Motor neuron (in vitro differentiated cells): ENCODE data around the gene TAF11. TPM values are rescaled to one million over a fixed set of nuclear protein-coding genes. Genes with fewer than 3 reads are reported as not detected.
"Not testable (repeated sequence)": the region's sequence is repeated elsewhere in the genome, so short reads cannot be mapped to it uniquely, and the experiment has no call there.

Experiments used
- ATAC-seq, 8 experiments: fragments of 200-7000 bp; cut with Tn5 transposase; replicated peaks in 6 of 8; 2 replicates each; pipeline ENCODE4 v1.8.0; 2021; ENCODE audit warnings: mild to moderate bottlenecking in 8 of 8, moderate library complexity in 8 of 8
- H3K27ac ChIP-seq, 2 donors: fragments of 250-450 bp; sonication (Bioruptor Pico); 2 replicates each; pipeline ENCODE4 v1.9.0; 2021; ENCODE audit warnings: antibody characterized with exemption in 2 of 2, mild to moderate bottlenecking in 2 of 2, moderate library complexity in 1 of 2
- H3K4me1 ChIP-seq, 2 donors: fragments of 250-450 bp; sonication (Bioruptor Pico); replicated peaks in 1 of 2; 2 replicates each; pipeline ENCODE4 v1.6.1; 2021; ENCODE audit warnings: antibody characterized with exemption in 2 of 2, mild to moderate bottlenecking in 2 of 2, moderate library complexity in 1 of 2
- H3K4me3 ChIP-seq, 5 donors: fragments of 250-450 bp; sonication (Bioruptor Pico); 2 replicates each; pipeline ENCODE4 v1.9.0; 2021; ENCODE audit warnings: antibody characterized with exemption in 5 of 5, mild to moderate bottlenecking in 5 of 5, moderate library complexity in 4 of 5
- WGBS, 10 experiments: fragments of 450-650 bp; shearing (Covaris generic); methylation state at CpG; one replicate each; pipeline ENCODE4 v1.0.0; 2022; 5-methylcytosine and 5-hydroxymethylcytosine counted together
- in situ Hi-C, 9 experiments: fragments of 400-800 bp; cut with MboI; loops; one replicate each; pipeline ENCODE4 v1.15.0; 2021; ENCODE audit warnings: low sequenced_read_pairs in 9 of 9, low pct_unique_long_range_greater_than_20kb in 2 of 9; ENCODE audit not compliant: unreplicated experiment in 9 of 9
- total RNA-seq, 8 experiments: library from RNA; unstranded; fragments of 300-600 nt; gene quantifications; 2 replicates each; pipeline versions ENCODE4 v1.2.3 to v1.2.4, GENCODE V29; 2022

TAF11 gene
- 10 to 100 TPM; 29.7 to 59.5 (median 39.1) TPM for total RNA-seq

DNA sequence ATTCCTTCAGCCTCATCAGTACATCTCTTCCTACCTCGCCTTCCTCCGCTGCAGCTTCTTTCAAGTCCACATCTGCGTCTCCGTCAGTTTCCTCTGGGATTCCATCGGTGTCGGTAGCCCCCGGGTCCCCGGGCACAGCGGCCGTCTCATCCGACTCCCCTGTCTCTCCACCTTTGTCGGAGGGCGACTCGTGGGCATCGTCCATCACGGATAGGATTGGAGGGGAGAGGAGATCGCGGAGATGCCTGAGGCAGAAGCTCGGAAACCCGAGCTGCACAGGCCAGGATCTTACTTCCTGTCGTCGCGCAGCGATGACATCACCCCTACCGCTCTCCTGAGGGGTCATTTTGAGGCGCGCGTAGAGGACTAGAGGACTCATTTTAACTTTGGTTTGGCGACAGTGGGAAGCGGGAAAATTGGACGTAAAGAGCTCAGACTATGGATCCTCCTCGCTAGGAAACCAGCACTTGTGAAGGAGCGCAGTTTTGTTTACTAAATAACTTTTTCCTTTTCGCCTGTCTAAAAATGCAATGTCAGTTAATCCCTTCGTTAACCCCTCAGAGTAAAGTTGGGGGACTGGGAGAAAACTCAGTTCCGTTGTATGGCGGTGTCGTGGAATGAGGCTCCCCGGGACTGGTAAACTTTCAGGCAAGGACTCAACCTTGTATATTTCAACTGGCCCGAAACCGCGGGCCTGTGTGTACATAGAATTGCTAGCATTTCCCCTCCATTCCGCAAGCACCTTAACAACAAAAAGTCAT is at the start of gene TAF11:
Gene TAF11 (minus strand): TSS at position 290 of the 761 bp plus-strand sequence. CDS start 85 bp downstream, at position 205.
- peak; percentile 85 to 90 (median 87) for ATAC-seq
- WGBS, 10 experiments, result 0% methylated on average over 4 to 29 of the region's 43 CpGs; no CpG with 5 or more reads in 1 of the 10 experiments
- in situ Hi-C loops, result loop anchor here in 1 of 9 experiments (25.0 kb wide), 1 partner anchor 249 kb away; the partner anchor contains the start of gene TCP11
- H3K4me3 ChIP-seq, result peak within 1 kb of the TSS; percentile 92 to 99 (median 97)
- peak within 1 kb of the TSS; percentile 87 to 89 for H3K27ac ChIP-seq
- peaks cover 6 to 15% of the 10 kb centered on the region in 2 donors for H3K4me1 ChIP-seq

DNA sequence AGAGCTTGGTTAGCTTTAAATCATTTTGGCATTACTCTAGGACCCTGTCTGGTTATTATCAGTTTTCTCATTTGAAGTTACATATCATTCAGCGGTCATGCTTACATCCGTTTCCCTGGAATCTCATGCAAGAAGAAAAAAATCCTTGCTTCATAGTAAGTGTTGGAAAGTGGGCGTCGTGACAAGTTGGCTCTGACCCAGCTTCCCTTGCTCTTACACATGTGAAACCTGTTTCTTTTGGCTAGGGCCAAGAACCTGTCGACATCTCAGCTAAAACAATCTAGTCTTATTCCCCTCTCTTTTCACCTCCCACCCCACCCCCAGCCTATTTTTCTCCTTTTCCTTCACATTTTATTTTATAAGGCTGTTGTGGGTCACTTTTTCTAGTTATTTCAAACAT is 46.7 kb upstream of the TAF11 start:
- no peak overlapping the region for H3K4me3 ChIP-seq
- no peak overlapping the region for H3K27ac ChIP-seq
- peak in 1 of 8 experiments; percentile 68 for ATAC-seq
- WGBS, 10 experiments, result 56 to 100% (median 93%) methylated on average over 1 to 5 of the region's 5 CpGs; no CpG with 5 or more reads in 1 of the 10 experiments
- peaks cover 0 to under 1% of the 10 kb centered on the region in 2 donors for H3K4me1 ChIP-seq
- in situ Hi-C loops, result no loop called here

DNA sequence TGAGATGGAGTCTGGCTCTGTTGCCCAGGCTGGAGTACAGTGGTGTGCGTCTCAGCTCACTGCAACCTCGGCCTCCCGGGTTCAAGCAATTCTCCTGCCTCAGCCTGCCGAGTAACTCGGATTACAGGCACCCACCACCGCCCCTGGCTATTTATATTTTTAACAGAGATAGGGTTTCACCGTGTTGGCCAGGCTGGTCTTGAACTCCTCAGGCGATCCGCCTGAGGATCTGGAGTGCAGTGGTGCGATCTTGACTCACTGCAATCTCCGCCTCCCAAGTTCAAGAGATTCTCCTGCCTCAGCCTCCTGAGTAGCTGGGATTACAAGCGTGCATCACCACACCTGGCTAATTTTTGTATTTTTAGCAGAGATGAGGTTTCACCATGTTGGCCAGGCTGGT is 44.4 kb upstream of the TAF11 start:
- 97 to 100% (median 98%) methylated on average over 1 to 8 of the region's 12 CpGs; no CpG with 5 or more reads in 5 of the 10 experiments for WGBS, 10 experiments
- ATAC-seq, H3K4me1 ChIP-seq, H3K4me3 ChIP-seq, in situ Hi-C loops, H3K27ac ChIP-seq: not testable (repeated sequence)

DNA sequence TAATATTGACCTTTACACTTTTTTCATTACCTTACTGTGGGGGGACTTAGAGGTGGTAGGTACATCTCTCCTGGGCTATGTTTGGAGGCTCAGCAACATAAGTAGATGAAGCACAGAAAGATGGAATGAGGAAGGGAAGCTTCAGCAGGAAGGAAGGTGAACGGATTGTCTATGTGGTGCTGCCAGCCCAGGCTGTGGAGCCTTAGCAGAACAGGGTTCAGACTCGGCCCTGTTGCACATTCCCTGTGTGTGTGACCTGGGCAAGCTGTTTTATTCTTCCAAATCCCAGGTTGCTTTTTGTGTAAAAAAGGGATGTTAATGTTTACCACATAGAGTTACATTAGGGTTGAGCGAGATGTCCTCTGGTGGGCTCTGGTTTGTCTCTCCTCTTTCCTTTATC is 42.4 kb upstream of the TAF11 start:
- Histone ChIP-seq H3K4me1 (no peaks in the 10 kb centered on the region), H3K4me3 (no peak overlapping the region), H3K27ac (no peak overlapping the region)
- in situ Hi-C loops, result no loop called here
- ATAC-seq, result no peak
- WGBS, 10 experiments, result 59 to 88% (median 82%) methylated on average over 1 to 3 of the region's 3 CpGs; no CpG with 5 or more reads in 3 of the 10 experiments

DNA sequence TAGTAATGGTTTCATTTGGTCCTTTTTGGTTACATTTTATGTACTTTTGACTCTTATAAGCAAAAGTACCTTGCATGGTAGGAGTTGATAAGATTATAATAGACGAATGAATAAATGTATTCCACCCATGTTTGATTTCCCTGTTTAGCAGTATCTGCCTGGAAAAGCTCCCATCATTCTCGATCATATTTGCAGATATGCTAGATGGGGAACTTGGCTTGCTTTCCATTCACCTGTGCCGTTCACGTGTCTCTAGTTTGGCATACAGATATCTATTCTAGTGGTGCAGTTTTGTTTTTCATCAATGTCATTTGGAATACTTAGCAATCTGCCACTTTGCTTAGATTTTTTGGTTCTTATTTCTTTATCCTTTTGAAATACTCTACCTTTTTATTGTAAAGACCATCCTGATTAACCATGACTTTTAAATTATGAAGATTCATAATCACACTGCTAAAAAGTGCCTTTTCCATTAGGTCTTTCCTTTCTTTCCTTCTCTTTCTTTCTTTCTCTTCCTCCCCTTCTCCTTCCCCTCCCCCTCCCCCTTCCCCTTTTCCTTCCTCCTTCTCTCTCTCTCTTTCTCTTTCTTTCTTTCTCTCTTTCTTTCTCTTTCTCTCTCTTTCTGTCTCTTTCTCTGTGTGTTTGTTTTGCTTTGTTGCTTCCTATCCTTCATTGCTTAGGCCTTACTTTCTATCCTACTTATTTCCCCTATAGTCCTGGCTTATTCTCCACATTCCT is 41.6 kb upstream of the TAF11 start:
- in situ Hi-C loops, result no loop called here
- no peak overlapping the region for H3K4me3 ChIP-seq
- H3K4me1 ChIP-seq, result no peaks in the 10 kb centered on the region
- ATAC-seq, result no peak
- 28 to 95% (median 80%) methylated on average over 1 to 4 of the region's 4 CpGs; no CpG with 5 or more reads in 1 of the 10 experiments for WGBS, 10 experiments
- no peak overlapping the region for H3K27ac ChIP-seq

GRCh38 chr6:34928695-34929094 is 40.9 kb upstream of the TAF11 start:
- WGBS, 10 experiments, result 80 to 100% (median 95%) methylated on average over 1 of the region's 1 CpG; no CpG with 5 or more reads in 6 of the 10 experiments
- Histone ChIP-seq H3K27ac (no peak overlapping the region), H3K4me1 (no peaks in the 10 kb centered on the region), H3K4me3 (no peak overlapping the region)
- ATAC-seq, result no peak
- in situ Hi-C loops, result no loop called here

DNA sequence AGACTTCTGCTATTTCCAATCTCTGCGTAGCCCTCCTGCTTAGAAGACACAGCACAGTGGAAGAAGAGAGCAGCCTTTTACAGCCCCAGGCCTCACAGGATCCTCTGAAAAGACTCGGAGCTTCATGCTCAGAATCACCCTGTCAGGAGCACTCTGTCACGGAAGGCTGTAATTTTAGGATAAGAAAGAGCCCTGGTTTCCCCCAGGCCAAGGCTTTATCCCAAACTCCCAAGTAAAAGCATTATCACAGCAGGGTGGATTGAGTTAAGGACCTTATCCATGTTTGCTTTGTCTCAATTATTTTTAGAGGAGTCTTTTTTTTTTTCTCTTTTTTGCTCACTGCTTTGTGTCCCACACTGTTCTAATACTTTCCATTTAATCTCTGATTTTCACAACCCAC is 40.4 kb upstream of the TAF11 start:
- Histone ChIP-seq H3K4me3 (no peak overlapping the region), H3K27ac (no peak overlapping the region), H3K4me1 (no peaks in the 10 kb centered on the region)
- ATAC-seq, result no peak
- 52 to 100% (median 62%) methylated on average over 1 to 3 of the region's 3 CpGs; no CpG with 5 or more reads in 2 of the 10 experiments for WGBS, 10 experiments
- in situ Hi-C loops, result no loop called here

DNA sequence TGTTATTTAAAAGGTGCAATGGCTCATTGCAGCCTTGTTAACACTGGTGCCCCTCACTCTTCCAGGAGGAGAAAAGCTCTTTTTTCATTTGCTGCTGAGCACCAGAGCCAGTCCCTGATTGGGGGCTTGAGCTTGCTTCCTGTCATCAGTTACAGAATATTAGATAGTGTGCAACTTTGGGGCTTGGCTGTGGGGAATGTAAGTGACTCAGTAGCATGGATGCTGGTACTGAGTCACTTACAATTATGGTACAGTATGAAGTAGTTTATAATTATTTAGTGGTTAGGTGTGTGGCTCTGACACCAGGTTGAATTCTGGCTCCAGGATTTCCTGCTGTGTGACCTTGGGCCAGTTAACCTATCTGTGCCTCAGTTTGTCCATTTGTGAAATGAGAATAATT is 38.8 kb upstream of the TAF11 start:
- ATAC-seq, result peak in 1 of 8 experiments; percentile 50
- H3K4me1 ChIP-seq, result no peaks in the 10 kb centered on the region
- in situ Hi-C loops, result no loop called here
- no peak overlapping the region for H3K4me3 ChIP-seq
- H3K27ac ChIP-seq, result no peak overlapping the region

DNA sequence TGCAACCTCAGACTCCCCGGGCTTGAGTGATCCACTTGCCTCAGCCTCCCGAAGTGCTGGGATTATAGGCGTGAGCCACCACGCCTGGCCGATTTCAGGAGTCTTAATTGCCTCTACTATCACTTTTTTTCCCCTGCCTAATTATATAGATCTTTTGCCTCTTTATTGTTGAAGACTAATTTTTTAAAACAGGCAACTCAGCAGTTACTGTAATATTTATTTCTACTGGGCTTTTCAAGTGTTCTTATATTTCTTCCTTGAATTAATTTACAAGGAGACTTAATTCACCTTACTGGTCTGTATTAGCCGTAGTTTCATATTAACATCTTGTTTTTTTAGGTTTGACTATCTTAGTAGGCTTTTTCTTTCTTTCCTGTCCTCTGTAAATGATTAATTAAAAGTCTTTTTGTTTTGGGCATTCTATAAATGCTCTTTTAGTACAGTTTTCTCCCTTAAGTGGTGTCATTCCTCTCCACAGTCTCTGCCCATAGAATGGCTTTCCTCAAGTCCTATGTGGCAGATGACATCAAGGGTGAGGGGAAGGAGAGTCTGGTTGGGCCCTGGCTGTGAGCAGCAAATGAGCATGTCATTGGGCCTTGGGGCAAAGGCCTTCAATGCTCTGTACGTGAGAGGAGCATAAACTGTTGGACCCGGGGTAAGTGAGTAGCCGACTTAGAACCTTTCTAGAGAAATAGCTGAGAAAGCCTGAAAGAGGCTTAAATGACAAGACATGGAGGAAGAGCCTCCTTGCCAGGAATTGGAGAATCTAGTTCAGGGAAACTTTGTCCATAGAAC is 37.2 kb upstream of the TAF11 start:
- Histone ChIP-seq H3K27ac (no peak overlapping the region), H3K4me1 (no peaks in the 10 kb centered on the region), H3K4me3 (no peak overlapping the region)
- WGBS, 10 experiments, result 79 to 100% (median 93%) methylated on average over 2 to 8 of the region's 9 CpGs
- no peak for ATAC-seq
- in situ Hi-C loops, result no loop called here

DNA sequence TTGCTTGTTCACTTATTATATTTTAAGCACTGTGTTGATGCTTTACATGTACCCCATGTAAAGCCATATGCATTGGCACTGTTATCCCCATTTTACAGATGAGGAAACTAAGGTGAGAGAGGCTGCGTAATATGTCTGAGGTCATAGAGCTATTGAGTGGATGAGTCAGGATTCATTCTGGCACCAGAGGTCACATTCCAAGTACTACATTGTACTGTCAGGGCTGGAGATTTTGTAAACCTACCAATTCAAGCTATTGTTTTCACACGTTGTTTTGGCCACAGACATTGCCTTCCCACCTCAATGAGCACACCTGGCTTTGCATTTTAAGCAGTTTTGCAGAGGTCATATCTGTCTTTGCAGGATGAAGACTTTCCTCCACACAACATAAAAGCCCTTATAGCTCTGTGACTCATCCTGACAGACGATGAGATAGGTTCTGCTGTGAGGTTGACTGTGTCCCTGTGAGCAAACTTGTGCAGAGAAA is 34.4 kb upstream of the TAF11 start:
- H3K27ac ChIP-seq, result no peak overlapping the region
- WGBS, 10 experiments, result 0 to 100% (median 71%) methylated on average over 1 to 2 of the region's 3 CpGs
- in situ Hi-C loops, result no loop called here
- H3K4me3 ChIP-seq, result no peak overlapping the region
- H3K4me1 ChIP-seq, result no peaks in the 10 kb centered on the region
- peak in 1 of 8 experiments; percentile 17 for ATAC-seq

DNA sequence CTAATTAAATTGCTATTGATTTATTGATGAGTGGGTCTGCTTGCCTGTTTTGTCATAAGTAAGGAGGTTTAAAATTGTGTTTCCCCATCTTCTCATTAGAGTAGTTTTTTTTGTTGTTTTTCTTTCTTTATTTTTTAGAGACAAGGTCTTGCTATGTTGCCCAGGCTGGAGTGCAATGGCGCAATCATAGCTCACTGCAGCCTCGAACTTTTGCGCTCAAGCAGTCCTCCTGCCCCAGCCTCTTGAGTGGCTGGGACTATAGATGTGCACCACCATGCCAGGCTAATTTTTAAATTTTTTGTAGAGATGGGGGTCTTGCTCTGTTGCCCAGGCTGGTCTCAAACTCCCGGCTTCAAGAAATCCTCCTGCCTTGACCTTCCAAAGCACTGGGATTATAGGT is 32.3 kb upstream of the TAF11 start:
- H3K4me3 ChIP-seq, result no peak overlapping the region
- H3K4me1 ChIP-seq, result no peaks in the 10 kb centered on the region
- no peak for ATAC-seq
- no peak overlapping the region for H3K27ac ChIP-seq
- WGBS, 10 experiments, result 98 to 100% (median 100%) methylated on average over 1 to 4 of the region's 4 CpGs; no CpG with 5 or more reads in 2 of the 10 experiments
- in situ Hi-C loops, result no loop called here

GRCh38 chr6:34919651-34920050 is 31.8 kb upstream of the TAF11 start:
- no peak for ATAC-seq
- WGBS, 10 experiments, result 71 to 100% (median 100%) methylated on average over 1 of the region's 1 CpG; no CpG with 5 or more reads in 2 of the 10 experiments
- in situ Hi-C loops, result no loop called here
- Histone ChIP-seq H3K4me3 (no peak overlapping the region), H3K4me1 (no peaks in the 10 kb centered on the region), H3K27ac (no peak overlapping the region)
